Hematopoietic multipotent progenitor cell treated with erythropoietin and hydrocortisone succinate and interleukin-3 and kit ligand, for 15 days (in vitro differentiated cells): ENCODE results near the gene SEMA6A.

Source experiments
- DNase-seq: peaks from one replicate; pipeline ENCODE4 v3.0.0-alpha.2; 2015; ENCODE audit warnings: low spot score

Gene SEMA6A

GRCh38 chr5:116574367-116575325 is at the start of gene SEMA6A:
SEMA6A (minus strand) TSS chr5:116574823; CDS start chr5:116504944, 69,879 bp downstream.
- DNase-seq = no peak

- DNase-seq = no peak
These were observed 47.9 kb upstream of the SEMA6A start for GRCh38 chr5:116622375-116623050.

GRCh38 chr5:116621599-116621998 is 47.0 kb upstream of the SEMA6A start:
- no peak for DNase-seq

- no peak for DNase-seq
These were observed 42.3 kb upstream of the SEMA6A start for GRCh38 chr5:116616876-116617275.

- no peak for DNase-seq
These were observed 39.9 kb upstream of the SEMA6A start for GRCh38 chr5:116614603-116614920.

GRCh38 chr5:116613445-116613844 is 38.8 kb upstream of the SEMA6A start:
- DNase-seq = no peak

- no peak for DNase-seq
These were observed 37.8 kb upstream of the SEMA6A start for GRCh38 chr5:116612431-116612830.

- DNase-seq = no peak
These were observed 30.9 kb upstream of the SEMA6A start for GRCh38 chr5:116605310-116606070.

GRCh38 chr5:116604805-116605204 is 30.2 kb upstream of the SEMA6A start:
- DNase-seq = no peak

GRCh38 chr5:116600876-116601275 is 26.3 kb upstream of the SEMA6A start:
- DNase-seq = no peak

- no peak for DNase-seq
These were observed 24.3 kb upstream of the SEMA6A start for GRCh38 chr5:116598911-116599310.

GRCh38 chr5:116595498-116595897 is 20.9 kb upstream of the SEMA6A start:
- no peak for DNase-seq

- DNase-seq = no peak
These were observed 18.7 kb upstream of the SEMA6A start for GRCh38 chr5:116593340-116593739.

GRCh38 chr5:116585227-116585626 is 10.6 kb upstream of the SEMA6A start:
- DNase-seq = no peak

- no peak for DNase-seq
These were observed 9.2 kb upstream of the SEMA6A start for GRCh38 chr5:116583862-116584222.

GRCh38 chr5:116583085-116583861 is 8.7 kb upstream of the SEMA6A start:
- DNase-seq = no peak

- no peak for DNase-seq
These were observed 7.3 kb upstream of the SEMA6A start for GRCh38 chr5:116581910-116582309.

- no peak for DNase-seq
These were observed 4.5 kb upstream of the SEMA6A start for GRCh38 chr5:116579144-116579543.

- no peak for DNase-seq
These were observed 4.1 kb upstream of the SEMA6A start for GRCh38 chr5:116578676-116579075.

- no peak for DNase-seq
These were observed 2.6 kb upstream of the SEMA6A start for GRCh38 chr5:116577064-116577788.

GRCh38 chr5:116576053-116576713 is 1.6 kb upstream of the SEMA6A start:
- DNase-seq = peak; percentile 7
